Activated CD8-positive, alpha-beta memory T cell treated with anti-CD3 and anti-CD28 coated beads, Interleukin-2, amount 50 U/mL, for 1 hour (primary cell): ENCODE results near the gene TNFRSF9.
"Not testable (repeated sequence)": the region's sequence is repeated elsewhere in the genome, so short reads cannot be mapped to it uniquely, and the experiment has no call there.

Source experiments
- DNase-seq: peaks from one replicate; pipeline ENCODE4 v3.0.0-alpha.2; 2020; ENCODE audit errors: extremely low read depth

TNFRSF9 gene

GRCh38 chr1:7940745-7941436 lies at the start of gene TNFRSF9:
TSS of gene TNFRSF9 (minus strand) at chr1:7940839. CDS start at chr1:7939994, 845 bp downstream.
- no peak for DNase-seq

DNA sequence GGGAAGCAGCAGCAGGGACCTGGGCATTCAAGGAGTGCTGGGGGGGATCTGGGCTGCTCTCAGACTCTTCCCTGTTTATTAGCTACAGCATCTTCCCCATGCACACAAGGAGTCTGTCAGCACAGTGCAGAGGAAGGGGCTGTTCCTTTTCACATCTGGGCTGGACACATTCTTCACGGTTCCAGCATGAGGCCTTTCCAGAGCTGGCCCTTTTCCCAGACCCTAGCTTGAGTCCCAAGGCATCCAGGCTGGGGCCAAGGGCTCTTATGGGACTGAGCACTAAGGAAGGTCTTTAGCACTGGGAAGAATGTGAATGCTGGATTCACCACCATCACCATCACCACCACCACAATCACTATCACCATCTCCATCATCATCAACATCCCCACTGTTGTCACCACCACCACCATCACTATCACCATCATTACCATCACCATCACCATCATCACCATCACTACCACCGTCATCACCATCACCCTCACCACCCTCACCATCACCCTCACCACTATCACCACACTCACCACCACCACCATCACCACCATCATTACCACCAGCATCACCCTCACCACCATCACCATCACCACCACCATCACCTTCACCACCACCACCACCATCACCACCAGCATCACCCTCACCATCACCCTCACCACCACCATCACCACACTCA lies 49.3 kb upstream of the TNFRSF9 start:
- DNase-seq, result no peak

- DNase-seq, result no peak
These were observed 47.9 kb upstream of the TNFRSF9 start for GRCh38 chr1:7988576-7988975.

DNA sequence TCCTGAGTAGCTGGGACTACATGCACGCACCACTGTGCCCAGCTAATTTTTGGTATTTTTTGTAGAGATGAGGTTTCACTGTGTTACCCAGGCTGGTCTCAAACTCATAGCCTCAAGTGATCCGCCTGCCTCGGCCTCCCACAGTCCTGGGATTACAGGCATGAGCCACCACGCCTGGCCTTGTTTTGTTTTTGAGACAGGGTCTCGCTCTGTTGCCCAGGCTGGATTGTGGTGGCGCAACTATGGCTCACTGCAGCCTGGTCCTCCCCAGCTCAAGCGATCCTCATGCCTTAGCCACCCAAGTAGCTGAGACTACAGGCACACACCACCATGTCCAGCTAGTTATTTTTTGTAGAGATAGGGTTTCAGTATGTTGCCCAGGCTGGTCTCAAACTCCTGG lies 46.9 kb upstream of the TNFRSF9 start:
- no peak for DNase-seq

DNA sequence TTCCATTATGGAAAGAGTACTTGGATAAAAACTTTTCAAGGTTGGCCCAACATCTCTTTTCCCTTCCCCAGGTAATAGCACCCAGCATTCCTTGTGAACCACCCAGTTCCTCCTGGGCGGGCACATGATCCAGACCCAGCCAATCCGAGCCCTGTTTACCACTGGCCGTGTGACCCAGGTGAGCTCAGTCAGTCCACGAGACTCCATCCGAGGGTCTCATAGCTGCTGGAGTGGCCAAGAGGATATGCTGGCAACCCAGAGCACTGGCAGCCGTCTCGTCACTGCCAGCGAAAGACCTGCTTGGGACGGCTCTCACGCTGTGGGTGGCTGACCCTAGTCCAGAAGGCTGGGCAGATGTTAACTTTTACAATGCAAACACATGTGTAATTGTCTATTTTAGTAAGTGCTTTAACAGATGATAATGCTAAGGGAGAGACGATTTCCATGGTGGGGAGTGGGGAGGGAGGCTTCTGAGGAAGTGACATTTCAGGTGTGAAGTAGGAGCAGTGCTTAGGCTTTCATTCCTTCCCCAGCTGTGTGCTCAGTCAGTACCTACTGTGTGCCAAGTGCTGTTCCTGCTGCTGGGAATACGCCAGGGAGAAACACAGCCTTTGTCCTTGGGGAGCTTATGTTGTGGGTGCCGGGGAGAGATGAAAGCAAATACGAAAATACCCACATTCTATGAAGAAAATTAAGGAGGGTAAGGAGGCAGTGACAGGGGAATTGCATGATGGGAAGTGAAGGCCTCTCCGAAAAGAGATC lies 45.4 kb upstream of the TNFRSF9 start:
- DNase-seq, result no peak

DNA sequence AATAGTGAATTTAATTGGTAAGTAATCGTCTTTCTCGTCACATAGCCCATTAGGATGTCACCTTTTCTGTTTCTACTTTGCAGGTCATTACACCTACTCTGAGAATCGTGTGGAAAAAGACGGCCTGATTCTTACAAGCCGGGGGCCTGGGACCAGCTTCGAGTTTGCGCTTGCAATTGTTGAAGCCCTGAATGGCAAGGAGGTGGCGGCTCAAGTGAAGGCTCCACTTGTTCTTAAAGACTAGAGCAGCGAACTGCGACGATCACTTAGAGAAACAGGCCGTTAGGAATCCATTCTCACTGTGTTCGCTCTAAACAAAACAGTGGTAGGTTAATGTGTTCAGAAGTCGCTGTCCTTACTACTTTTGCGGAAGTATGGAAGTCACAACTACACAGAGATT lies 44.2 kb upstream of the TNFRSF9 start:
- no peak for DNase-seq

DNA sequence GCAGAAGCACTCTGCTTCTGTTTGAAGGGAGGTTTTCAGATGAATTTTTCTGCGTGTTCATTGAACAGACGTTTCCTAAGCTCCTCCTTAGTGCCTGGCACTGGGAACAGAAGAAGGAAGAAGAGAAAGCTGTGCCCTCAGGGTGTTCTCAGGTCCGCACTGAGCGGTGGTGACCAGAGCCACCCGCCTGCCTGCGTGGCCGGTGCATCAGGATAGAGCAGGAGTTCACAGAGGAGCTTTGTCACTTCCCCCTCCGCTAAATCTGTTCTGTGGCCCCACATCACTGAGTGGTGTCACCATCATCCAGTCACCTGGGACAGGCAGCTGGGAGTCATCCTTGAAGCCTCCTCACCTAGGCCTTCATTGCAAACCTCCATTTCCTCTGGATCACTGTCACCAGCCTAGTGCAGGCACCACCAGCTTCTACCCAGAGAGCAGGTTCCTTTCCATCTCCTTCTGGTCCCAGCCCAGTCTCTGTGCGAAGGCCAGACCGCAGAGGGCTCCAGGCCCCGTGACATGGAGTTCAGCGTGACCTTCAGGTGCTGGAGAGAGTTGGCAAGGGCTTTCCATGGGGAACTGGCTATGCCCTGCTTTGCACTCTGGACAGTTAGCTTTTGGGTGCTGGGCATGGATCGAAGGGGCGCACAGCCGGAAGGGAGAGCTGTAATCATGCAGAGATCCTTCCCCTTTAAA lies 42.6 kb upstream of the TNFRSF9 start:
- DNase-seq, result no peak

- DNase-seq, result no peak
These were observed 40.3 kb upstream of the TNFRSF9 start for GRCh38 chr1:7980984-7981383.

DNA sequence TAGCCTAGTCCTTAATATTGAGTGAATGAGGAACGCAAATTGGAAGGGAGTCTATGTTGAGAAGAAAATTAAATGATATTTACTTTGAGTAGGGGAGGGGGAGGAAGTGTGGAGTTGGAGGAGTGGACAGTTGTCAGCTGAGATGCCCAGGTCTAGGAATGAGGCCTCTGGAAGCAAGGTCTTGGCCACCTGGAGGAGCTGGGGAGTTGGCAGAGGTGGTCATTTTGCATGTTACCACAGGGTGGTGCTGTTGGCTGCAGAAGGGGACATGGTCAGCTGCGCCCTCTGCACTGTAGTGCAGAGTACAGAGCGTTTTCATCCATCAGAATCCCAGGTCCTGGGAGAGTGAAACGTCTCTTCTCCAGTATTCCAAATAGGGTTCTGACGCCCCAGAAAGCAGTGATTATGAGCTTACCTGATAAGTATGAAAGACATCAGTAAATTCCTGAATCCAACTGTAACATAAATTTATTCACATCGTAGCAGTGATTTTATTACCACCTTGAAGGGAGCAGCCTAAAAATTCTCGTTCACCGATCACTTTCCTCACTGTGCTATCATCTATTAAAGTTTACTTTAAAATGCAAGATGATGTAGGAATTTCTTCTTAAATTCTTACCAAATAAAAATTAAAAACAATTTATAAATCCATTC lies 34.7 kb upstream of the TNFRSF9 start:
- DNase-seq, result no peak

GRCh38 chr1:7973086-7973485 lies 32.4 kb upstream of the TNFRSF9 start:
- DNase-seq, result no peak

- no peak for DNase-seq
These were observed 31.6 kb upstream of the TNFRSF9 start for GRCh38 chr1:7972285-7972684.

DNA sequence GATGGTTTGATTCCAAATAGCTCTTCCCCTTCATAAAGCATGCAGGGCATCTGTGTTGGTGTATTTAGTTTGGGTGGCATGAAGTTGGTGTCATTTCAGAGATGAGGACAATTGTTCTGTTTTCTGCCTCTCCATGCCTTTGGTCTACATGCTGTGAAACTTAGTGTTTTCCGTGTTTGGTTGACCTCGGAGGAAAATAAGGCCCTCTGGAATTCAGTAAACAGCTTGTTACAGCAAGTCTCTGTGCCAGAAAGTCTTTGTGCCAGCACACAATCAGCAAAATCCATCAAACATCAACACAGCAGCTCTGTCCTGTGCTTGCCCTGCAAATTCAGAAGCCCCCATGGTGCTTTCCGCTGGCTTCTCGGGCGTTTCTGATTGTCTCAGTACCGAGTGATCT lies 30.4 kb upstream of the TNFRSF9 start:
- DNase-seq, result no peak

DNA sequence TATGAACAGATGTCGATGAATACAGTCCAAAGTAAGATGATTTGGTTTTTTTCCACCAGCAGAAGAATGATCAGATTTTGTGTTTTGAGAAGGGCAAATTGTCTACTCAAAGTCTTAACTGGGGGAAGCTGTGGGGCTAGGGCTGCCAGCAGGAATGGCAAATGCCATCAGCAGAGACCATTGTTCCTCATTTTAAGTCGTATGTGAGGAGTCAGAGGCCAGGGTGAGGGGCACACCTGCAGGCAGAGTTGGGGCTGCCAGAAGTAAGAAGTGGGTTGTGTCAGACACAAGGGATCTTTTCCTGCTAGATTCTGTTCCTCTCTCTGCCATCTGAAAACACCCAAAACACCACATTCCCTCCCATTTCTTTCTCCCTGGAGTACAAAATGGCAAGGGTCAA lies 29.6 kb upstream of the TNFRSF9 start:
- DNase-seq, result no peak

DNA sequence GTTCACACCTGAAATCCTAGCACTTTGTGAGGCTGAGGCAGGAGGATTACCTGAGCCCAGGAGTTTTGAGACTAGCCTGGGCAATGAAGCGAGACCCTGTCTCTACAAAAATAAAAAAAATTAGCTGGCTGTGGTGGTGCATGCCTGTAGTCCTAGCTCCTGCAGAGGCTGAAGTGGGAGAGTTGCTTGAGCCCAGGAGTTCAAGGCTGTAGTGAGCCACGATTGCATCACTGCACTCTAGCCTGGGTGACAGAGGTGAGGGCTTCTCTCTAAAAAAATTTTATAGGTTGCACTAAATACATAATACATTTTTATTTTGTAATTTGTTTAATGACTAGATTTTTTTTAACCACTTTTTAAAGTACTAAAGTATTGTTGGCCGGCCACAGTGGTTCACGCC lies 27.0 kb upstream of the TNFRSF9 start:
- DNase-seq, result no peak

DNA sequence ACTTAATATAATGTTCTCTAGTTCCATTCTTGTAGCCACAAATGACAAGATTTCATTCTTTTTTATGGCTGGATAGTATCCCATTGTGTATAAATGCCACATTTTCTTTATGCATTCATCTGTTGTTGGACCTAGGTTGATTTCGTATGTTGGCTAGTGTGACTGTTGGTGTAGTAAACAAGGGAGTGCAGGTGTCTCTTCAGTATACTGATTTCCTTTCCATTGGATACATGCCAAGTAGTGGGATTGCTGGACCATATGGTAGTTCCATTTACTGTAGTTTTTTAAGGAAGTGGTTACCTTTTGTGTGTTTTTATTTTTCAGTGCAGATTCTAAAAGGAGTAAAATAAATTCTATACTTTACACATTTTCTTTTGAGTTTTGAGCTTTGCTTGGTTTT lies 26.6 kb upstream of the TNFRSF9 start:
- no peak for DNase-seq

DNA sequence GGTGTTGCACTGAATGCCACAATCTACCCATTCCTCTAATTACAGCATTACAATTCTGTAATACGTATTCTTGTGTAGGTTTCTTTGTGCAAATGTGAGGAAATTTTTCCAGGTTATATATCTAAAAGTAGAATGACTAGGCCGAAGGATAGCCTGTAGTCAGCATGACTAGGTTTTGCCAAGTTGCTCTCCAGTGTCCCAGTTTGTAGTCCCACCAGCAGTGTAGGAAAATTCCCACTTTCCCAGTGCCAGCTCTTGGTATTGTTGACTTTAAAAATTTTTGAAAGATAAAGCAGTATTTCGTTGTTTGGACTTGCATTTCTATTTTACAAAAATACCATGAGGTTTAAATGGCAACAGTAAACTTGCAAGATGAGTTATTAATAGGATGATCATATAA lies 23.8 kb upstream of the TNFRSF9 start:
- DNase-seq, result no peak

DNA sequence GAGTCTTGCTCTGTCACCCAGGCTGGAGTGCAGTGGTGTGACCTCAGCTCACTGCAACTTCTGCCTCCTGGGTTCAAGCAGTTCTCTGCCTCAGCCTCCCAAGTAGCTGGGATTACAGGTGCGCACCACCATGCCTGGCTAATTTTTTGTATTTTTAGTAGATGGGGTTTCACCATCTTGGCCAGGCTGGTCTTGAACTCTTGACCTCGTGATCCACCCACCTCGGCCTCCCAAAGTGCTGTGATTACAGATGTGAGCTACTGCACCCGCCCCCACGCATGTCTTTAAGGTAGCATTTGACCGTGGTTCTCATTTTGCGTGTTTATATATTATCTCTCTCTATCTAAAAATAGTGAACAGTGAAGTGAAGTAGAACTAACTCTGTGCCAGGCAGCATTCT lies 23.2 kb upstream of the TNFRSF9 start:
- not testable (repeated sequence) for DNase-seq

DNA sequence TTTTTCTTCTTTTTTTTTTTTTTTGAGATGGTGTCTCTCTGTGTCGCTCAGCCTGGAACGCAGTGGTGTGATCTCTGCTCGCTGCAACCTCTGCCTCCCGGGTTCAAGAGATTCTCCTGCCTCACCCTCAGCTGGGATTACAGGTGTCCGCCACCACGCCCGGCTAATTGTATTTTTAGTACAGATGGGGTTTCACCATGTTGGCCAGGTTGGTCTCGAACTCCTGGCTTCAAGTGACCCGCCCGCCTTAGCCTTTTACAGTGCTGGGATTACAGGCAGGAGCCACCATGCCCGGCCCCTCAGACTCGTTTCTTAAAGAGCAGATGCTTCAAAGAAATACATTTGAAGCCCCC lies 22.7 kb upstream of the TNFRSF9 start:
- DNase-seq, result not testable (repeated sequence)

DNA sequence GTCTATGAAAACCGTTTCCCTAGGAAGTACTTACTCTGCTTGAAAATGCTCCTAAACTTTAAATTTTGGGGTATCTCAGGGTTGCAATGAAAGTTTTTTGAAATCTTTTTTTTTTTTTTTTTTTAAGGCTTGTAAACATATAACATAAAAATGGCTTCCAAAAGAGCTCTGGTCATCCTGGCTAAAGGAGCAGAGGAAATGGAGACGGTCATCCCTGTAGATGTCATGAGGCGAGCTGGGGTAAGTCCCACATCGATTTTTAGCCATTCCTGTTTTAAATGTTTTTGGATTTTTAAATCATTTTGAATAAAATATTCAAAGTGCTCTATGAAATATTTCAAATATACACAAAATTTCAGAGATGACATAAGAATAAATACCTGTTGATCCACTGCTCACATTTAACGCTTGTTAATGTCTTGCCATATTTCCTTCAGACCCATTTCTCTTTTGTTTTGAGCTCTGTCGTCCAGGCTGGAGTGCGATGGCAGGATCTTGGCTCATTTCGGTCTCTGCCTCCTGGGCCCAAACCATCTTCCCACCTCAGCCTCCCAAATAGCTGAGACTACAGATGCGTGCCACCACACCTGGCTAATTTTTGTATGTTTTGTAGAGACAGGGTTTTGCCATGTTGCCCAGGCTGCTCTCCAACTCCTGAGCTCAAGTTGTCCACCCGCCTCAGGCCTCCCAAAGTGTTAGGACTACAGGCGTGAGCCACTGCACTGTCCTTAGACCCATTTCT lies 22.2 kb upstream of the TNFRSF9 start:
- DNase-seq, result no peak

- no peak for DNase-seq
These were observed 21.3 kb upstream of the TNFRSF9 start for GRCh38 chr1:7962014-7962335.
